OCI-LY7 (cell line): ENCODE data around the gene SELENOW. TPM values are rescaled to one million over a fixed set of nuclear protein-coding genes. Genes with fewer than 3 reads are reported as not detected.

Experiments used
- BruUV-seq: library from RNA; stranded (reverse); fragments of 400-500 nt; replicated peaks from 2 replicates; lab custom pipeline; 2021; lab: Mats Ljungman, UMichigan
- CTCF ChIA-PET: fragments of 300-600 bp; sonication (Branson Sonifier 250); formaldehyde crosslinking; loops from one replicate; lab custom pipeline; 2022; ENCODE audit warnings: antibody characterized with exemption; ENCODE audit not compliant: unreplicated experiment; lab: Charles Lee
- POLR2A ChIA-PET: fragments of 300-600 bp; sonication (Branson Sonifier 250); formaldehyde crosslinking; loops from one replicate; lab custom pipeline; 2022; ENCODE audit warnings: antibody characterized with exemption; lab: Charles Lee
- DNase-seq: peaks from one replicate; pipeline ENCODE4 v3.0.0-alpha.2; 2015; ENCODE audit warnings: low spot score
- H2AFZ ChIP-seq: fragments of 200-600 bp; sonication (generic), shearing (Covaris generic); 2 replicates; pipeline ENCODE4 v1.6.1; 2014; ENCODE audit warnings: mild to moderate bottlenecking, antibody characterized with exemption, low read length, moderate library complexity
- H3K27ac ChIP-seq: fragments of 200-600 bp; sonication (generic); 2 replicates; pipeline ENCODE4 v1.5.1; 2014; ENCODE audit warnings: mixed run types, low read depth, mild to moderate bottlenecking, moderate library complexity, low read length, inconsistent platforms; ENCODE audit not compliant: poor library complexity, severe bottlenecking
- H3K36me3 ChIP-seq: fragments of 200-600 bp; sonication (generic); 2 replicates; pipeline ENCODE4 v1.6.1; 2014; ENCODE audit warnings: mild to moderate bottlenecking, antibody characterized with exemption, low read length, moderate library complexity, mixed read lengths; ENCODE audit not compliant: insufficient read depth
- H3K4me1 ChIP-seq: fragments of 200-600 bp; sonication (generic); 2 replicates; pipeline ENCODE4 v1.5.1; 2014; ENCODE audit warnings: mild to moderate bottlenecking, low read length; ENCODE audit not compliant: insufficient read depth, poor library complexity, severe bottlenecking
- H3K4me2 ChIP-seq: fragments of 200-600 bp; sonication (generic); 2 replicates; pipeline ENCODE4 v1.6.1; 2014; ENCODE audit warnings: mild to moderate bottlenecking, low read length
- H3K4me3 ChIP-seq: fragments of 200-600 bp; sonication (generic); 2 replicates; pipeline ENCODE4 v1.5.1; 2014; ENCODE audit warnings: mild to moderate bottlenecking, low read depth, low read length; ENCODE audit not compliant: poor library complexity, severe bottlenecking
- H3K79me2 ChIP-seq: fragments of 200-600 bp; sonication (generic); 2 replicates; pipeline ENCODE4 v1.6.1; 2016; ENCODE audit warnings: low read depth, mild to moderate bottlenecking, low read length, moderate library complexity, mixed read lengths; ENCODE audit not compliant: insufficient read depth
- H3K9me2 ChIP-seq: fragments of 200-600 bp; sonication (generic); 2 replicates; pipeline ENCODE4 v1.6.1; 2016; ENCODE audit warnings: mild to moderate bottlenecking, low read length, mixed read lengths; ENCODE audit not compliant: insufficient read depth
- H3K9me3 ChIP-seq: fragments of 200-600 bp; sonication (generic); 2 replicates; pipeline ENCODE4 v1.6.1; 2014; ENCODE audit warnings: mild to moderate bottlenecking, mixed run types, low read length, mixed read lengths
- H4K20me1 ChIP-seq: fragments of 200-600 bp; sonication (generic); 2 replicates; pipeline ENCODE4 v1.6.1; 2014; ENCODE audit warnings: mild to moderate bottlenecking, antibody characterized with exemption, low read length, moderate library complexity, mixed read lengths; ENCODE audit not compliant: insufficient read depth
- EZH2phosphoT487 ChIP-seq: fragments of 200-600 bp; sonication (generic); IDR thresholded peaks from 2 replicates; pipeline ENCODE4 v1.6.1; 2018; ENCODE audit warnings: low read depth, borderline replicate concordance, mild to moderate bottlenecking, mixed run types, antibody characterized with exemption, low read length, moderate library complexity, mixed read lengths
- intact Hi-C: fragments of 100-400 bp; cut with micrococcal nuclease; formaldehyde crosslinking; loops from one replicate; pipeline ENCODE4 v1.10.0; 2022; ENCODE audit not compliant: unreplicated experiment
- total RNA-seq, 2 experiments: library from RNA; depleted of rRNA in 1 of 2; stranded (reverse); fragments of >200 nt in 1 of 2; shearing (Covaris generic) in 1 of 2; gene quantifications; 2 replicates each; pipeline ENCODE4 v1.2.3, GENCODE V29; 2014 to 2022
- TF ChIP-seq, protein P1 (sequence below): fragments of 200-600 bp; sonication (generic); conservative IDR thresholded peaks from 2 replicates; pipeline ENCODE4 v1.5.1; 2014; ENCODE audit warnings: mild to moderate bottlenecking, antibody characterized with exemption, low read length, moderate library complexity, mixed read lengths

Gene SELENOW
- total RNA-seq, 2 experiments from 2014 or later: 31.2 to 95.5 TPM

DNA sequence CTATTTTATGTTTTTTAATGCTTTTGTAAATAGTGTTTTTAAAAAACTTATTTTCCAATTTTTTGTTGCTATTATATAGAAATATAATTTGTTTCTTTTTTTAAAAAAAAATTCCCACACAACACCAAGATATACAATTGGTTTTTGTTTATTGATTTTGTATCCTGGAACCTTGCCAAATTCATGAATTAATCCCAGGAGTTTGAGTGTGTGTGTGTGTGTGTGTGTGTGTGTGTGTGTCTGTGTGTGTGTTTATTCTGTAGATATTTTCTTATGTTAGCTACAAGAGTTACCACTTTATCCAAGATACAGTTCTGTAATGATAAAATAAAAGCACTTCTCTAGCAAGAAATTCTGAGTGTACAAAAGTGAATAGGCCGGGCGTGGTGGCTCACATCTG lies 18.3 kb downstream of the SELENOW start:
- CTCF ChIA-PET: no interaction called here

DNA sequence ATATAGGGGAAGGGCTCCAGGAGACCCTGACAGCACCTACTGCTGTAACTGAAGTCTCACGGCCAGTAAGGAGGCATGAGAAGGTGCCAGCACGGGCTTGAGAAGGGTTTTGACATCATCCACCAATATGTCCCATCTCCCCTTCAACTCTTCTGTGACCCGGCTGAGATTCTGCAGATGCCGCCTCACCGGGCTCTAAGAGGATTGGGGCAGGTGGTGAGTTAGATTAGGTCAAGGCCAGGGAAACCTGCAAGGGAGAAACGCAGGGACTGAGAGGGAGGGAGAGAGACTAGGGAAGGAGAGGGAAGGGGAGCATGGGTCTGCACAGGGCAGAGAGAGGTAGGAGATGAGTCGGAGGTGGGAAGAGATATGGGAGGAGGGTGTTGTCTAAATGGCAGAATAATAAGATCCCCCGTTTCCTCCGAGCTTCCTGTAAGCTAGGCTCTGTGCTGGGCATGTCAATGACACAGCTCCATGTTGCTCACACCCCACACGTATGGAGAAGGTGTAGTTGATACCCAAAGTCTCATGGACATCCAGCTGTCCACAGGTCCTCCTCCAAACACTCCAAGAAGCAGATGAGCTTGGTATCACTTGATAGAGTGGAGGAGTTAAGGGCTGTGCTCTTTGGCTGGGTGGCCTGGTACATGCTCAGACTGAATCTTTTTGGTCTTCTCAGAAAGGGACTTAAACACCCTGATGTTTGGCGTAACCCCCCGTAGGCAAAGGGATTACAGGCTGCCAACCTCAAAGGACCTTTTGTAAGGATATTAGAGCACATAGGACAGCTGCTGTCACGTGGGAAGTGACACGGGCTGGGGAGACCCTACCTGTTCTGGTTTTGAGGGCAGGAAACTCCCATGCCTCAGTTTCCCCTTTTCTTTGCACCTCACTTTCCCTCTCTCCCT lies 19.7 kb downstream of the SELENOW start:
- Histone ChIP-seq H3K27ac (no peak overlapping the region), H3K9me3 (no peaks in the 10 kb centered on the region), H2AFZ (no peak overlapping the region), H3K4me3 (no peak overlapping the region), H3K36me3 (no peaks in the 10 kb centered on the region), H4K20me1 (no peaks in the 10 kb centered on the region), H3K79me2 (no peaks in the 10 kb centered on the region), H3K4me2 (no peak overlapping the region), H3K9me2 (no peaks in the 10 kb centered on the region), H3K4me1 (no peaks in the 10 kb centered on the region)
- CTCF ChIA-PET: interaction anchor here (0.5 kb wide), 1 partner anchor 408 kb away, joined by 3 read pairs; no protein-coding TSS in a partner anchor
- TF ChIP-seq EZH2phosphoT487: no peak
- TF ChIP-seq, protein P1, sequence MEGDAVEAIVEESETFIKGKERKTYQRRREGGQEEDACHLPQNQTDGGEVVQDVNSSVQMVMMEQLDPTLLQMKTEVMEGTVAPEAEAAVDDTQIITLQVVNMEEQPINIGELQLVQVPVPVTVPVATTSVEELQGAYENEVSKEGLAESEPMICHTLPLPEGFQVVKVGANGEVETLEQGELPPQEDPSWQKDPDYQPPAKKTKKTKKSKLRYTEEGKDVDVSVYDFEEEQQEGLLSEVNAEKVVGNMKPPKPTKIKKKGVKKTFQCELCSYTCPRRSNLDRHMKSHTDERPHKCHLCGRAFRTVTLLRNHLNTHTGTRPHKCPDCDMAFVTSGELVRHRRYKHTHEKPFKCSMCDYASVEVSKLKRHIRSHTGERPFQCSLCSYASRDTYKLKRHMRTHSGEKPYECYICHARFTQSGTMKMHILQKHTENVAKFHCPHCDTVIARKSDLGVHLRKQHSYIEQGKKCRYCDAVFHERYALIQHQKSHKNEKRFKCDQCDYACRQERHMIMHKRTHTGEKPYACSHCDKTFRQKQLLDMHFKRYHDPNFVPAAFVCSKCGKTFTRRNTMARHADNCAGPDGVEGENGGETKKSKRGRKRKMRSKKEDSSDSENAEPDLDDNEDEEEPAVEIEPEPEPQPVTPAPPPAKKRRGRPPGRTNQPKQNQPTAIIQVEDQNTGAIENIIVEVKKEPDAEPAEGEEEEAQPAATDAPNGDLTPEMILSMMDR: no peak
- BruUV-seq: no TSS peak
- intact Hi-C loops: no loop called here
- no peak for DNase-seq
- POLR2A ChIA-PET: no interaction called here

More for the DNA sequence above, 18.3 kb downstream of the SELENOW start:
- Histone ChIP-seq H3K4me1 (no peaks in the 10 kb centered on the region), H3K4me3 (no peak overlapping the region), H3K36me3 (no peaks in the 10 kb centered on the region), H3K9me2 (no peaks in the 10 kb centered on the region), H3K9me3 (no peaks in the 10 kb centered on the region; the same call in 1 of the 2 replicates), H4K20me1 (no peaks in the 10 kb centered on the region), H3K79me2 (no peaks in the 10 kb centered on the region), H3K27ac (no peak overlapping the region), H2AFZ (no peak overlapping the region), H3K4me2 (no peak overlapping the region)
- POLR2A ChIA-PET: no interaction called here
- intact Hi-C loops: no loop called here
- no TSS peak for BruUV-seq
- TF ChIP-seq, protein P1: no peak
- no peak for TF ChIP-seq EZH2phosphoT487
- no peak for DNase-seq

DNA sequence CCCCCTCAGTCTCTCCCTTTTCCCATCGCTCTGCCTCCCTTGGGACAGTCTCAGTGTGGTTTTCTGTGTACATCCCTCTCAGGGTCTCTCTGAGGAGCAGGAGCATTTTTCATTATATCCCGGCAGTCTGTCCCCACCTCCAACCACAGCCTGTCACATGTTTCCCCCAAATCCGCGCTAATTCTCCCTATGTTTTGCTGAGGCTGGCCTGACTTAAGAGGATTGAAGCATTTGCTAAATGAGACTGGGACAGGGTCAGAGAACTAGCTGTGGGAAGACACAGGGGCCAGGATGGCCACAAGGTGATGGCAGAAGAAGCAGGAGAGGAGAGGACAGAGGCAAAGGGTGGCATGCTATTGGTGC lies 20.4 kb downstream of the SELENOW start:
- no peak for DNase-seq
- Histone ChIP-seq H3K9me3 (no peaks in the 10 kb centered on the region), H3K4me3 (no peak overlapping the region), H3K36me3 (no peaks in the 10 kb centered on the region), H3K79me2 (no peaks in the 10 kb centered on the region), H4K20me1 (no peaks in the 10 kb centered on the region), H3K4me1 (no peaks in the 10 kb centered on the region), H3K4me2 (no peak overlapping the region), H3K27ac (no peak overlapping the region), H2AFZ (no peak overlapping the region), H3K9me2 (no peaks in the 10 kb centered on the region)
- CTCF ChIA-PET: no interaction called here
- intact Hi-C loops: no loop called here
- TF ChIP-seq, protein P1: no peak
- no peak for TF ChIP-seq EZH2phosphoT487
- BruUV-seq: no TSS peak
- POLR2A ChIA-PET: no interaction called here
